H1 (cell line): ENCODE measurements around the gene HDAC8. TPM values are rescaled to one million over a fixed set of nuclear protein-coding genes. Genes with fewer than 3 reads are reported as not detected.

Experiments used
- HDAC2 ChIP-seq, 2 experiments: fragments of 300-600 bp in 1 of 2; sonication (generic) in 1 of 2; IDR thresholded peaks; 2 replicates each; pipeline ENCODE4 v1.6.1; 2011 to 2012; ENCODE audit warnings: low read depth in 2 of 2, low read length in 2 of 2, mild to moderate bottlenecking in 2 of 2, moderate library complexity in 2 of 2, borderline replicate concordance in 1 of 2, inconsistent platforms in 1 of 2
- polyA plus RNA-seq, 7 experiments: library from polyadenylated mRNA; depleted of rRNA in 3 of 7; stranded (reverse) in 5 of 7; unstranded in 2 of 7; fragments of >200 nt in 5 of 7; fragments of 200-250 nt in 2 of 7; gene quantifications; 1 replicate in 5 of 7; 2 replicates in 1 of 7; 4 replicates in 1 of 7; pipeline versions ENCODE4 v1.2.1 to v1.2.3, GENCODE V29; 2011 to 2013; ENCODE audit warnings: missing spikeins in 2 of 7, mixed read lengths in 2 of 7
- total RNA-seq: library from RNA; stranded (reverse); fragmentation: NEBNext Ultra II Directional; extraction: Animal tissue kit (Norgen Biotek cat#: 25700); gene quantifications from 2 replicates; pipeline ENCODE4 v1.2.1, GENCODE V29; 2021

HDAC8 gene
- total and polyA plus RNA-seq, 2 of the 8 experiments (the other 6 are each of a cell fraction or from before 2014, with no cell fraction given), result 9.7 to 20.3 TPM

GRCh38 chrX:72358313-72358712 is 214.3 kb downstream of the HDAC8 start (continued):
- no peak for TF ChIP-seq HDAC2 (IDR thresholded peaks at IDR 0.05; ENCODE audit: borderline replicate concordance in 1 of 2, low read depth in 2 of 2, low read length in 2 of 2)
- TF ChIP-seq, all 59 proteins: peak for 0
